ENCODE measurements around the gene KLHL30.
A peak's percentile ranks its signal among the peaks of the same experiment; 100 is the strongest.

Gene KLHL30

GRCh38 chr2:238132463-238133450 is 5.7 kb upstream of the KLHL30 start:
- peak; percentile 11 for ATAC-seq
- no peaks in the 10 kb centered on the region for H3K9me3 Mint-ChIP-seq
- no peak for DNase-seq
- H3K4me1 Mint-ChIP-seq: no peaks in the 10 kb centered on the region
- H3K4me3 Mint-ChIP-seq: no peak overlapping the region
- no peaks in the 10 kb centered on the region for H3K27me3 Mint-ChIP-seq
- no peak overlapping the region for H3K27ac Mint-ChIP-seq

GRCh38 chr2:238133499-238134392 is 4.7 kb upstream of the KLHL30 start:
- DNase-seq: no peak
- Mint-ChIP-seq H3K27me3 (no peaks in the 10 kb centered on the region), H3K9me3 (no peaks in the 10 kb centered on the region), H3K4me3 (no peak overlapping the region), H3K4me1 (no peaks in the 10 kb centered on the region), H3K27ac (no peak overlapping the region)
- no peak for ATAC-seq

- DNase-seq: no peak
- Mint-ChIP-seq H3K4me1 (no peaks in the 10 kb centered on the region), H3K27ac (no peak overlapping the region), H3K9me3 (no peaks in the 10 kb centered on the region), H3K4me3 (no peak overlapping the region), H3K27me3 (no peaks in the 10 kb centered on the region)
- no peak for ATAC-seq
Measured at GRCh38 chr2:238134393-238134785, 4.1 kb upstream of the KLHL30 start.

GRCh38 chr2:238135601-238136150 is 2.8 kb upstream of the KLHL30 start:
- Mint-ChIP-seq H3K4me1 (no peaks in the 10 kb centered on the region), H3K4me3 (no peak overlapping the region), H3K27me3 (no peaks in the 10 kb centered on the region), H3K9me3 (no peaks in the 10 kb centered on the region), H3K27ac (no peak overlapping the region)
- ATAC-seq (no peak), DNase-seq (no peak)

GRCh38 chr2:238136820-238137537 is 1.5 kb upstream of the KLHL30 start:
- DNase-seq (no peak), ATAC-seq (no peak)
- no peaks in the 10 kb centered on the region for H3K27me3 Mint-ChIP-seq
- H3K9me3 Mint-ChIP-seq: no peaks in the 10 kb centered on the region
- no peak overlapping the region for H3K4me3 Mint-ChIP-seq
- H3K4me1 Mint-ChIP-seq: peaks cover 10% of the 10 kb centered on the region
- no peak overlapping the region for H3K27ac Mint-ChIP-seq

- no peak for ATAC-seq
- H3K27me3 Mint-ChIP-seq: no peaks in the 10 kb centered on the region
- H3K27ac Mint-ChIP-seq: no peak overlapping the region
Measured at GRCh38 chr2:238137885-238138284, 583 bp upstream of the KLHL30 start.

GRCh38 chr2:238139196-238140039 is 950 bp downstream of the KLHL30 start:
- Mint-ChIP-seq H3K27ac (no peak overlapping the region), H3K4me3 (peak overlapping the region in 1 of 2 donors; percentile 54), H3K4me1 (peaks cover 18% of the 10 kb centered on the region), H3K9me3 (no peaks in the 10 kb centered on the region), H3K27me3 (no peaks in the 10 kb centered on the region)
- DNase-seq (peak in 1 of 2 donors; percentile 42), ATAC-seq (peak; percentile 51)

More at GRCh38 chr2:238137885-238138284, 583 bp upstream of the KLHL30 start:
- Mint-ChIP-seq H3K4me1 (peaks cover 11% of the 10 kb centered on the region), H3K9me3 (no peaks in the 10 kb centered on the region), H3K4me3 (no peak overlapping the region)
- no peak for DNase-seq

- no peaks in the 10 kb centered on the region for H3K9me3 Mint-ChIP-seq
- H3K4me1 Mint-ChIP-seq: peaks cover 18% of the 10 kb centered on the region
- H3K27me3 Mint-ChIP-seq: no peaks in the 10 kb centered on the region
- DNase-seq (no peak), ATAC-seq (no peak)
- H3K27ac Mint-ChIP-seq: no peak overlapping the region
- no peak overlapping the region for H3K4me3 Mint-ChIP-seq
Measured at GRCh38 chr2:238140040-238140439, 1.6 kb downstream of the KLHL30 start.

GRCh38 chr2:238140721-238141540 is 2.5 kb downstream of the KLHL30 start:
- no peaks in the 10 kb centered on the region for H3K27me3 Mint-ChIP-seq
- no peak overlapping the region for H3K27ac Mint-ChIP-seq
- peaks cover 18% of the 10 kb centered on the region for H3K4me1 Mint-ChIP-seq
- DNase-seq: no peak
- H3K9me3 Mint-ChIP-seq: no peaks in the 10 kb centered on the region
- ATAC-seq: no peak
- H3K4me3 Mint-ChIP-seq: no peak overlapping the region

GRCh38 chr2:238141541-238142318 is 3.3 kb downstream of the KLHL30 start:
- no peak for DNase-seq
- Mint-ChIP-seq H3K27ac (peak overlapping the region in 1 of 2 donors; percentile 27), H3K27me3 (no peaks in the 10 kb centered on the region), H3K4me1 (peaks cover 18% of the 10 kb centered on the region), H3K4me3 (no peak overlapping the region), H3K9me3 (no peaks in the 10 kb centered on the region)
- no peak for ATAC-seq

- DNase-seq (no peak), ATAC-seq (no peak)
- no peaks in the 10 kb centered on the region for H3K27me3 Mint-ChIP-seq
- H3K4me1 Mint-ChIP-seq: peaks cover 18% of the 10 kb centered on the region
- H3K9me3 Mint-ChIP-seq: no peaks in the 10 kb centered on the region
- H3K27ac Mint-ChIP-seq: peak overlapping the region in 1 of 2 donors; percentile 80
- H3K4me3 Mint-ChIP-seq: no peak overlapping the region
Measured at GRCh38 chr2:238142382-238143205, 4.1 kb downstream of the KLHL30 start.

- Mint-ChIP-seq H3K27me3 (no peaks in the 10 kb centered on the region), H3K4me3 (no peak overlapping the region), H3K4me1 (peaks cover 18% of the 10 kb centered on the region), H3K27ac (no peak overlapping the region), H3K9me3 (no peaks in the 10 kb centered on the region)
- DNase-seq (no peak), ATAC-seq (no peak)
Measured at GRCh38 chr2:238143239-238143951, 4.9 kb downstream of the KLHL30 start.
